Colon (tissue), 2 donors: Measurements from ENCODE around the gene NFASC.

Experiments
- FAIRE-seq: peaks from 2 replicates; lab custom pipeline; 2012; peaks lifted over from hg19 to GRCh38; lab: Jason Lieb, UNC
- donor health status: control.
- donor health status: control.

Gene NFASC

DNA sequence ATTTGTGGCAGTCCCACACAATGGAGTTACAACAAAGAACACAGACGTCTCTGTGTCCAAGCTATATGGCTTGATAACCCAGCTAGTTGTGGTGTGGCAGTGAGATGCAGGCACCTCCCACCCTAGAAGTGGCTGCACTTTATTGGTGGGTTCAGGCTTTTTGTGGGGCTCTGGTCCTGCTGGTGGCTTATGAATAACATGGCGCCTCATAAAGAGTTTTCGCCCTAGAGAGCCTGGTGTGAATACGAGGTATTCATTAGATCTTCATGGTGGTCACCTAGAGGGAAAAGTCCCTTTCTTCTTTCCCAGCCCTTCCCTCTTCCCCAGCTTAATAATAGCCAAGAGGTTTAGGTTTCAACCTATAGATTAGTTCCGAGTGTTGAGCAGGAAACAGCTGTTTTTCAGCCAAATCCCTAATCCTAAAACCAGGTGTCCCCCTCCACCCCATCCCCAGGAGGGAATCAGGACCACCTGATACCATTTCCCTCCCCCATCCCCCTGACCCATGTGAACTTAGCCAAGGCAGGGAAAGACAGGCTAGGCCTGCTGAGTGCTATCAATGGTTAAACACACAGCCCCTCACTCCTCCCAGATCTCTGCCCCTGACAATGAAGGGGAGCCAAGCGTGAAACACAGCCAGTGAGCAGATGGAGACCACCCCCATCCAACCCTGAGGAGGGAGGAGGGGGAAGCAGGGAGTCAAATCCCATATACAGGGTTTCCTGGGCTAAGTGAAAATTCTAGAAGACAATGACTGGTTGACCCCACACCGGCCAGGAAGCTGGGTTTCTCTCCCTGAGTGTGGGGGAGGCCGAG is 58.2 kb downstream of the NFASC start:
- FAIRE-seq, result no peak

DNA sequence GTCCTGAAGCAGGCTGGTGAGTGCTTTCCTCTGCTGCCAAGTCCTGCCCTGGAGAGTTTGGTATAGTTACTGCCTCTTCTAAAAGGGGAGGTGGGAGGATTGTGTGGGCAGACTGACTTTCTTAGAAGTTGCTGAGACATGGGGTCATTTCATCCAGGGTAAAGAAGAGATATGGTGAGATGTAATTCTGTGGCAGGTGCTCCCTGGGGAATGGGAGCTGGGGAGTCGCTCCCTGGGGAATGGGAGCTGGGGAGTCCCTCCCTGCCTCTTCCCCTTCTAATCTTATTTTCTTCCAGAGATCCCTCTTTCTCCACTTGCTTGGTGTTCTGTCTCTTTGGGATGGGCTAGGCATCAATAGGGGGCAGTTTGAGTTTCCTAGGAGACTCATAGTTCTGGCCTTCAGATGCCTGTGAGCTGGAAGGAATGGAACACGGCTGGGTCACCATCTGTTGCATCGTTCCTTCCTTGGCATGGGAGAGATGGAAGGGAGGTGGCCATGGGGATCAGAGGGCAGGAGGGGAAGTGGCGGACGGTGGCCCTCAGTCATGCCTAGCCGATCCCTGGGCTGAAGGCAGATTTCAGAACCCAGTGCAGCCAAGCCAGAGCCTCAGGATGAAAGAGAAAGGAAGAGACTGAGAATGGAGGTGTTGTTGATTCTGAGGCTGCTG is 59.0 kb downstream of the NFASC start:
- FAIRE-seq, result no peak

DNA sequence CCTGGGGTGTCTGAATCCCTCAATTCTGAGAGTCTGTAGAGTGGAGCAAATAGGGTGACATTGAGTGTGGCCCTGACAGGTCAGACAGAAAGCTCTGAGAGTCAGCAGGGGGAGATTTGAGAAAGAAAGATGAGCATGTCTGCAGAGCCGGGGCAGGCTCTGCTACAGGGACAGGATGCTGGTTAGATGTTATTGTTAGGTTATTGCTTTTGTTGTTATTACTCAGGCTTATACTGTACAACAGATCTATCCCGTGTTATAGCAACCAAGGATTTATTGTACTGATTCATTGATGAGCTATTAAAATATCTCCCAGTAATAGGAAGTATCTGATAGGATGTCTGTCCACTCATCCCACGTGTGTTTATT is 59.5 kb downstream of the NFASC start:
- no peak for FAIRE-seq

DNA sequence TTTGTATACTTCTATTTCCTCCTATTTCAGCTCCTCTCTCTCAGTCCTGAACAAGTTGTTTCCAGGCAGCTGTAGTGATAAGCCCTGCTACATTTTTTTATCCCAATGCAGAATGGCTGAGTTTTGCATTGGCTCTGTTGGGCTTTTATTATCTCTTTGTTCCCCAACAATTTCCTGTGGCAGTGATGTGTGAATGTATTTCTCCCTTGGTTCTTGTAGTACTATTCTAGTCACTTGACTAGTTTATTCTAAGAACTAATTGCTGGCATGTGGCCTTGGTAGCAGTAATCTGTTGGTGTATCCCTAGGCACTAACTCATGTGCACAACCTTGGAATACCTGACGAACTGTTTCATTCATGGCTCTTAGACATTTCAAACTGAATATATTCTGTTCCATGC is 60.7 kb downstream of the NFASC start:
- FAIRE-seq, result no peak

DNA sequence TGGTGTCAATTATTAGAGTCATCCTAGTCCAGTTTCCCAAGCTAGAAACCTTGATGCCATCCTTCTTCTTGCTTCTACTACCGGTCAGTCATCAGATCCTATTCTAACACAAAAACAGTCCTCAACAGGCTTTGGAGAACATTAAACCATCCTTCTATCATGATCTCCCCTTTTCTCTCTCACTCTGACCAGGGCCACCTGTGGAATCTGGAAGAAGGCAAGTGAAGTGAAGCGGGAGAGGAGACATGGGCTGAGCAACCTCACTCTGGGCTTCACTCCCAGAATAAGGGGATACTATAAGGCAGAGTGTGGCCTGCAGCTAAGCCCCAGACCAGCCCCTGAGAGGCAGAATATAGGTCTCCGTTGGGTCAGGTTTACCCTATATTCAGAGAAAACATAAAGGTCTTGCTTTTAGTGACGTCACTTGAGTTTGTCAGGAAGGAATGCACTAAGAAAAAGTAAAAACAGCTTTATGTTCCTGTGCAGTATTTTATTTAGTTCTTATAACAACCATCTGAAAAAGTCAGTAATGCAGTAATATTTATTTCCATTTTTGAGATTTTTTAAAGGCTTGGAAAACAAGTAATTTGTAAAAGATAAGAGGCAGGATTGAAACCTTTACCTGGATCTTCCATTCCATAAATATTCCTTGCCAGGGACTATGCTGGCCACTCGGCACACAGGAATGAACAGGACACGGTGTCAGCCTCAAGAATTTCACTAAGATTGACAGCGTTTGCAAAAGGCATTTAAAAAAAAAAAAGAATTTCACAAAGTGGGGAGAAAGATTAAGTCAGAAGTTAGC is 61.3 kb downstream of the NFASC start:
- FAIRE-seq, result no peak

DNA sequence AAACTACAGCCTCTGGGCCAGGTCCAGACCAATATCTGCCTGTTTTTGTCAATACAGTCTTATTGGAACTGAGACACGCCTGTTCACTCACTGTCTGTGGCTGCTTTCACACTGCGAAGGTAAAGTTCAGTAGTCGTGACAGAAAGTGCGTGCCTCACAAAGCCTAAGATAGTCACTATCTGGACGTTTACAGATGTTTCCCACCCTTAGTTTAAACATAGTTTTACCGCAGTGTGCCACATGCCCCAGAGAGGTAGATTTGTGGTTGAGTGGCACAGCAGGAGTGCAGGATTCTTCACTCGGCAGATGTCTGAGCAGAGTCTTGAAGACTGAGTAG is 61.9 kb downstream of the NFASC start:
- no peak for FAIRE-seq

DNA sequence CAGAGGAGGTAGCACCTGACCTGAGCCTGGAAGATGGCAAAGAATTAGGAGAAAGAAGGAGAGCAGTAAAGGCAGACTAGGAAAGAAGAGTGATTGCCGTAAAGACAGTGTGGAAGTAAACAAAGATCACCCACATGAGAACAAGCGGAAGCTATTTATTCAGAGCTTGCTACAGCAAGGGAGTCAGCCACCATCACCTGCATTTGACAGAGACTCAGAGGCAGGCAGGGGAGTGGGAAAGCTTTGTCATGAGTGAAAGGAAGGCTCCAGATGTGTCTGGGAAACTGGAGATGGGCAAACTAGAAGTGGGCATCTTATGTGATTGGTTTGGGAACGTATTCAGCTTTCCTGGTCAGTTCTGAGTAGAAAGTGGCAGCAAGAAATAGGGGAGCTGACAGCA is 64.5 kb downstream of the NFASC start:
- FAIRE-seq, result no peak

DNA sequence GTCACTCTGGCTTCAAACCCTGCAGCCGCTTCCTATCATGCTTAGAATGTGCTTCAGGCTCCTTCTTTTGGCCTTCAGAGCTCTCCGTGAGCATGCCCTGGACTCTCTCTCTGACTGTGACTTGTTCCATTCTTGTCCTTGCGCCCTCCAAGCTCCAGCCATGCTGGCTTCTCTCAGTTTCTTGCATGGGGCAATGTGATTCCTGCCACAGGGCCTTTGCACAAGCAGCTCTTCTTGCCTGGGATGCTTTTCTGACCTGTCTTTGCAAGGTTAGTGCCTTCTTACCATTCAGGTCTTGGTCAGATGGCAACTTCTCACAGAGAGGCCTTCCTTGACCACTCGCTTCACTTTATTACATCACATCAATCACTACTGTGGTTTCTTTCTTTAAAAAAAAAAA is 66.1 kb downstream of the NFASC start:
- FAIRE-seq, result no peak

DNA sequence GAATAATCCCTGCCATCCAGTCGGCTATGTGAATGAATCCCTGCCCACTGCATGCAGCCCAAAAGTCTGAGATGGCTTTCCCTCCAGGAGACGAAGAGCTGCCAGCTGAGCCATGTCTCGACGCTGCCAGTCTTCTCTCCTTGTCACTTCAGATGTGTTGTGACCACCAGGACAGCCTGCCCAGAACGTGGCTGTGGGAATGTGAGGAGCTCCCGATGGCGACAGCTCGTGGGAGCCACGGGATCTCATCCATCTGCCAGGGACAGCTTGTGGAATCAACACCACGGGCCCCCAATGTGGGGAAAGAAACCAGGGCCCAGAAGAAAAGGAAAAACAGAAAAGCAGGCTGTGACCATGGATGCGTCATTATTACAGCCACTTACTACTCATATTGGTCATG is 67.2 kb downstream of the NFASC start:
- FAIRE-seq, result no peak

DNA sequence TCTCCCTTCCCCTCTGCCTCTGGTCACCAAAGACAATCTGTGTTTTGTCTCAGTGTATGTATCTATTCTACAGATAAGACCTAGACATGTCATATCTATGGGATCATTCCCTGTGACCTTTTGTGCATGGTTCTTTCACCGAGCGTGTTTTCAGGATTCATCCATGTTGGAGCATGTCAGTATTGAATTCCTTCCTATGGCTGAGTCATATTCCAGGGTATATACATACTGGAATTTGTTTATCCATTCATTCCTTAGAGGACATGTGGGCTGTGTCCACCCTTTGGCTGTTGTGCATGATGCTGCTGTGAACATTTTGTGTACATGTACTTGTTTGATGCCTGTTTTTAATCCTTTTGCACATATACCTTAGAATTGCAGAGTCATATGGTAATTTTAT is 69.9 kb downstream of the NFASC start:
- no peak for FAIRE-seq

DNA sequence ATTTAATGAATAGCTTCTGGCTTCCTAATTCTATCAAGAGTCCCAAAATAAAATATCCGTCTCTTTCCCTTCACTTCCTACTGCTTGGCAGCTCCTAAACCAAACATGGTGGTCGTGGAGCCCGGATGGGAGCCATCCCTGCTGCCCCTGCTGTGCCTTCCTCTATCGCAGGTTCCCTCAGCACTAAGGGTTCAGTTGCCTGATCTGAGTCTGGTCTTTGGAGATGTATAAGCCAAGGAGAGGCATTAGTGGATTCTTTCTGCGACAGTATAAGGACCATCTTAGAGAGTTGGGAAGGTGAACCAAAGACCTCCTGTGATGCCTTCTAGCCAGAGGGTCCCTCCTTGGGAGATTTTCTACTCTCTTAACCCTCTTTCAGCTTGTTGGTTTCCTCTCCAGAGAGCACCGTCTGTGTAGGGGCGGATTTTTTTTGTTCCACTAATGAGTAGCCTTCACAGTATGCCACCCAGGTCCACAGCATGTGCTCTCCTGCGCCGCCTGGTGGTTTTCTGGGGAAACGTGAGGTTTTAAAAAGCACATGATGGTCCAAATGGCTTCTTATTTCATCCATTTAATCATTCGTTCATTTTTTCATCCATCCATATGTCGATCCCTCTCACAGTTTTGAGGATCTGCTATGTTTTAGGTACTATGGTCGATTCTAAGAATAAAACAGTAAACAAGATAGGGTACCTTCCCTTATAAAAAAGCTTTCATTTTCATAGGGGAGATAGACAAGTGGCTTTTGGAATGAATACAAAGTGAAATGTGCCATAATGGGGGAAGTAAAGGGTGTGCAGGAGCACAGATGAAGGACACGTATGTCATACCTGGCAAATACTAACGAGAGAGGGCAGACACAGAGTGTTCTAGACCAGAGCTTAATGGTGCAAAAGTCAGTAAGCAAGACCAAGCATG is 71.0 kb downstream of the NFASC start:
- no peak for FAIRE-seq

DNA sequence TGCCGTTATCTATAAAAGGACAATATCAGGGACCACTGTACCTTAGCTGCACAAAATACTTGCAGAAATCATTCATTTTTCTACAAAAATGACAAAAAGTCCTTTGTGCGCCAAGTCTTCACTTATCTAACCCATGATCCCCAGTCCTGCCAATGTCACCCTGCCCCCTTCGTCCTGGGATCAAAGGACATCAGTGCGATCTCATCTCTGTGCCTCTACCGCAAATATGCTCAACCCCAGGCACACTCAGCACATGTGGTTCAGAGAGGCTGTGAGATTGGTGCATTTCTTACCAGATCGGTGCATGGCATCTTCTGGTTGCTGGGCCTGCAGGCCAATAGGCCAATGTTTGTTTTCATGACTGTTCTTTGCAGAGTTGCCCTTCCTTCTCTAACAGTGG is 72.8 kb downstream of the NFASC start:
- FAIRE-seq, result no peak

DNA sequence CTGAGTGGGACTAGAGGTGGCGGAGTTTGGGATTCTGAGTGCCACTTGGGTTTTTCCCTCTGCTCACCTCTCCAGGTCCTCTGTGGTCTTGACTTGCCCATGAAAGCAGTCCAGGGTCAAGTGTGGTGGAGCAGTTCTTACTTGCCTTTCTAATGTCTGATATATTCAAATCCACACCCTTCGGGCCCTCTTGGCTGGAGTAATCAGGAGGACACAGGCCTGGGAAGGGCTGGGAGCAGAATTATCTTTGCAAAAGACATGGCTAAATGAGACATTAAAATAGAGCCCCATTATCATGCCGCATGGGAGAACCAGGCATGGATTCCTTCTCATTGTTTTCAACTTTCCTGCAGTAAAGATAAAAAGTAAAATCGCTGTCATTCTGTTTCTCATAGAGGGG is 74.0 kb downstream of the NFASC start:
- no peak for FAIRE-seq

DNA sequence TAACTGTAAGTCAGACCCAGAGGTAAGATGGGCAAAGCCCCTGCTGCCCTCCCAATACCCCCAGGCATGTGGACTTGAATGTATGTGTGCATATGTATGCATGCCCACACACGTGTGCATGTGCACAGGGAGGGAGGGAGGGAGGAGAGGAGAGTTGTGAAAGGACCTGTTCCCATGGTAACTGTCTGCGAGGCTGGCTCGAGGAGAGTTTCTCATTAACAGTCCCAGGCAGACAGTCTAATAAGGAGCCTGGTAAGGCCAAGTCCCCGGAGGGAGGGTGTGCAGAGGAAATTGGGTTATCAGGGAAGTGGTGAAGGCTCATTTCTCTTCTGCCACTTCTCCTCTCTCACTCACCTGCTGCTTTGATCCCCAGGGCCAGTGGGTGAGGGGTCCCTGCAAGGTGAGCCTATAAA is 74.9 kb downstream of the NFASC start:
- FAIRE-seq, result no peak

DNA sequence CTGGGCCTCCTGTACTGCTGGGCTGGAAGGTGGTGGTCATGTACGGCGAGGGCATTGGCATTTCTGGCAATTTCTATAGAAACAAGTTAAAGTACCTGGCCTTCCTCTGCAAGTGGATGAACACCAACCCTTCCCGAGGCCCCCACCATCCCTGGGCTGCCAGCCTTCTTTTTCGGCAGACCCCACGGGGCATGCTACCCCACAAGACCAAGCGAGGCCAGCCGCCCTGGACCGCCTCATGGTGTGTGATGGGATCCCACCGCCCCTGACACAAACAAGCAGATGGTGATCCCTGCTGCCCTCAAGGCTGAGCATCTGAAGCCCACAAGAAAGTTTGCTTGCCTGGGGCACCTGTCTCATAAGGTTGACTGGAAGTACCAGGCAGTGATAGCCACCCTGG is 76.0 kb downstream of the NFASC start:
- no peak for FAIRE-seq

DNA sequence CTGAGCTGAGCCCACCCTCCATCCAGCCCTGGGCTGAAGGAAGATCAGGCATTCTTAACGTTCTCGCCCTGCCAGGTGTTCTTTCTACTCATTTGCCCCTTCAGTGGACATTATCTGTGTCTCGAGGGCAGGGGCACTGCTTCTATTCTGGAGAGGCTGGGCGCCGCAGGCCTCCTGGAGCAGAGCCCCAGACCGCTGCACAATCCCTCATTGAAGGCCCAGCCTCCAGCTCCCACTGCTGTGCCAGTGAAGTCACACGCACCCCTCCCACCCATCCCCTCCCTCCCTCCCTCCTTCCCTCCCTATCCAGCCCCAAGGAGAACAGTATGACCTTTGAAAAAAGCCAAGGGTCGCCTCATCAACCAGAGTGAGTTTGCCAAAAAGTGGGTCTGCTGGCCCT is 76.7 kb downstream of the NFASC start:
- no peak for FAIRE-seq

DNA sequence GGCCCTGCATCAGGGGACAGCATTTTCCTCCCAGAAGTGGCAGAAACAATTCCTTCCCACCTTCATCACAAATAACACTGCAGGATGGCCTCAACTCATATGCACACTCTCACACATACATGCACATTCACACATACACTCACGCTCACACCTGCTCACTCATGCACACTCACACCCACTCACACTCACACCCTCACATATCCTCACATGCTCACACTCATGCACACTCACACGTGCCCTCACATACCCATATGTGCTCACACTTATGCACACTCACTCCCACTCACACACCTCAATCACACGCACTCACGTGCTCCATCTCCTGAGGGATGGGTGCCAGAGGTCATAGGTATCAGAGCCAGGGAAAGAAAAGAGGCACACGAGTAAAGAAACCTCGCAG is 77.1 kb downstream of the NFASC start:
- FAIRE-seq, result no peak

DNA sequence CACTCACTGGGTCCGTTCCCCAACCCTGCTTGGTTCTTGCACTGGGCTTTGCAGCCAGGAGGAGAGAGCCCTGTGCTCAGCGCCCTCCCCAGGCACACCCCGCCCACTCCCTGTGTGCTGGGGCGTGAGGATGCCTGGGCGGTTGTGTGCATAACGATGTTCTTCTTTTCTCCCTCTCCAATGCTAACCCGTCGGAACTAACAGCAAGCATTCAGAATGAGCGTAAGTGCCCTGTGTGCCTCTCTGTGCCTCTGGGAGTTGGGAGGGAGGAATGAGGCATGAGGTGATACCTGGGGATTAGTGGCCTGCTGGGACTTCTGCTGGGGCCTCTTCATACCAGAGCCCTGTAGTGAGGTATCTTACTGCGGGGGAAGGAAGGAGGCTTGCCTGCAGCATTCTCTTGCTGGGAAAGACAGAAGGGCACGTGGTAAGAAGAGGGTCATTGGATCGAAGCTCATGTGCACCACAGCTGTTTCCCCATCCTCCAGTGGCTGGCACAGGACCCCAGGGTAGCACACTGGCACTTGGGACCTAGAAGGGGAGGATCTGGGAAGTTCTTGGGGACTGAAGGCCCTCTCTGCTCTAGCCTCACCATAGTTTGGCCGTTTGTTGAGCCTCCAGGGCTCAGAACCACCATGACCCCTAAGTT is 79.8 kb downstream of the NFASC start:
- no peak for FAIRE-seq

DNA sequence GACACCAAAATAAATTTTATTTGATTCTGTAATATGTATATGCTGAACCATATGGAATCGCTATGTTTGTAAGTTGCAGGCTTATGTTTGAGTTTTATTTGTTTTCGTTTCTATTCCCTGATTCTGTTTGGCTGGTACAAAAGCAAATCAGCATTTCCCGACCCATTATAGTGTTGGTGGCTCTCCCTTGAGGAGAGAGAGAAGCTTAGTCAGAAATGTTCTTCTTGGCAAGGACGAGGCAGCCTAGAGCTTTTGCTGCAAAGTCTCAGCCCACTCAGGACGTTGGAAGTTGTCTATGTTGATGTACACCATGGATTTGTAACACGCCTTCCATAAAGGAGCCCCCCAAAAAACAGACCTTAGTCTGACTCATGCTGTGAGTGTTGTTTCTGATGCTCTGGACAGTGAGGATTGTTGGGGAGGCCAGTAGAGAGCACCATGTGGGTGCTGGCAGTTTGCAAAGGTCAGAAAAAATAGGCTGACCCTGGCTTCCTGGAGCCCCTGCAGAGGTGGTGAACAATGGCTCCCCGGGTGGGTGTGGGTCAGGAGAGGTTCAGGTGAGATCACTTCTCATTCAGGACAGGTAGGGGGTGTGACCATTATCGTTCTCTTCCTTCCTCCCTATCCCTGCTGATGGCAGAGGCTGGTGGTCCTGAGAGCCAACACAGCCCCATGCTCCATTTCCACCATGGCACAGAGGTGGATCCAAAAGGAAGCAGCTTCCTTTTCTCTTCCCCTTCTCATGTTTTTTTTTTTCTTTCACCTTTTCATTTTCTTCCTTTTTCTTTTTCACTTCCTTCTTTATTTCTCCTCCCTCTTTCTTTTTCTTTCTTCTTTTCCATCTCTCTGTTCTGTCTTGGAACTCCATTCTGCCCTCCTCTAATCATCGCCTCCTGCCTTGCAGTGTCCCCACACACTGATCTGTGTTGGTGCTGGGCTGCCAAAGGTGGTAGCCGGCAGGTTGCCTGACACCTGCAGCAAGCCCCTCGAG is 88.0 kb downstream of the NFASC start:
- no peak for FAIRE-seq

DNA sequence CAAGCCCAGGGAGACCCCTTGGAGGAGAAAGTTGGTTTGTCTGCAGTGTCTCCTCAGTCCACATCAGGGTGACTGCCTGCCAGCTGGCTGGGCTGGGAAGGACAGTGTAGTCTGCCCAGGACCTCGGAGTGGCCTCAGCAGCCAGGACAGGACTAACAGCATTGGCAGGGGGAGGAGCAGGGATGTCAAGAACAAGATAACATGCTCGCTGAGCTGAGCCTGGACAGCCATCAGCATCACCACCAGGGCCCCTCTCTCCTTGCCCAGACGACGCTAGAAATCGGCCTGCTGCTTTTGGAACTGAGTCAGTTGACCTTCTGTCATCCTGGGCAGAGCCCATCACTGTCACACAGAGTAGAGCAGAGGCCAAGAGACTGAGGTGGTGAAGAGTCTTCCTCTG is 88.7 kb downstream of the NFASC start:
- FAIRE-seq, result no peak

DNA sequence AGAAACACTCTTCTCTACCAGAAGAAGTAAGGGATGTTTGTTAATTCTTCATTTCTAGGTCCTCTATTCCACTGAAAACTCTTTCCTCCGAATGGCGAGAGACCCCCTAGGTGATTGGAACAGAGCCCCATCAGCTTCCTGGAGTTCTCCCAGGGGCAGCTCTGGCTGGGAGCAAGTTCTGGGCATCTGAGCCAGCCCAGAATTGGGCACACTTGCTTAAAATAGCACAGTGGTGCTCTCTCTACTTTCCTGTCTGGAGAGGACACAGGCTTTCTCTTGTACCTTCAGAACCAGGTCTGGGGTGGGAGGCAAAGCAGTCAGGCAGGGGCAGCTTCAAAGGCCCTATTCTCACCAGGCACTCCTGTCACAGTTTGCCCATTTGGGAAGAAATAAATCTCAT is 89.2 kb downstream of the NFASC start:
- no peak for FAIRE-seq
